Astrocyte of the cerebellum (primary cell): ENCODE data around the gene MAIP1.

ENCODE experiments used
- DNase-seq: peaks from one replicate; pipeline ENCODE4 v3.0.0-alpha.2; 2011; ENCODE audit warnings: low read depth
- H3K4me3 ChIP-seq: 2 replicates; pipeline ENCODE4 v1.5.1; 2011; ENCODE audit warnings: mild to moderate bottlenecking, low read depth, low read length, moderate library complexity
- in situ Hi-C: cut with HindIII; loops from 2 replicates; pipeline ENCODE4 v1.10.0; 2017; ENCODE audit warnings: low sequenced_read_pairs
- TF ChIP-seq, protein P1 (sequence below): IDR thresholded peaks from 2 replicates; pipeline ENCODE4 v1.5.1; 2012; ENCODE audit warnings: low read length, low read depth, moderate library complexity, mild to moderate bottlenecking; ENCODE audit errors: missing control alignments

MAIP1 gene

DNA sequence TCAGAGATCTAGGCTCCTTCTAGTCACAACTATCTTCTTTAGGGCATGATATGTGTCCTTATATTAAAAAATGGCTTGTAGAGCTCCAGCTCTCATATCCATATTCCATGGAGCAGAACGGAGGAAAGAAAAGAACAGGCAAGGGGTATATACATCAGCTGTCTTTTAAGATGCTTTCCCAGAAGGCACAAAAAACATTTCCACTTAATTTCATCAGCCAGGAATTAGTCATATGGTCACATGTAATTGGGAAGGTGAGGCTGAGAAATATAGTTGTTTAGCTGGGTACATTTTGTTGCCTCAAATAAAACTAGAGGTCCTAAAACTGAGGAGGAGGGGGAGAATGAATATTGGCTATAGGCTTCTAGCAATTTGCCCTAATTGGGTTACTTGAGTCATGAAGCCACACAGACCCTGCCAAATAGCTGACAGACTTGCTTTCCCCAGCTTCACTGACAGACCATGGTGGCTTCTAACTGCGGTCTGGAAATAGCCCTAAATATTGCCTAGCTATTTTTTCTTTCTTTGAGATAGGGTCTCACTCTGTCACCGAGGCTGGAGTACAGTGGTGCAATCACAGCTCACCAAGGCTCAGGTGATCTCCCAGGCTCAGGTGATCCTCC lies 20.0 kb downstream of the MAIP1 start:
- no peak overlapping the region for H3K4me3 ChIP-seq
- in situ Hi-C loops: loop anchor here (25.0 kb wide), 1 partner anchor 312 kb away; no protein-coding TSS in a partner anchor
- TF ChIP-seq, protein P1, sequence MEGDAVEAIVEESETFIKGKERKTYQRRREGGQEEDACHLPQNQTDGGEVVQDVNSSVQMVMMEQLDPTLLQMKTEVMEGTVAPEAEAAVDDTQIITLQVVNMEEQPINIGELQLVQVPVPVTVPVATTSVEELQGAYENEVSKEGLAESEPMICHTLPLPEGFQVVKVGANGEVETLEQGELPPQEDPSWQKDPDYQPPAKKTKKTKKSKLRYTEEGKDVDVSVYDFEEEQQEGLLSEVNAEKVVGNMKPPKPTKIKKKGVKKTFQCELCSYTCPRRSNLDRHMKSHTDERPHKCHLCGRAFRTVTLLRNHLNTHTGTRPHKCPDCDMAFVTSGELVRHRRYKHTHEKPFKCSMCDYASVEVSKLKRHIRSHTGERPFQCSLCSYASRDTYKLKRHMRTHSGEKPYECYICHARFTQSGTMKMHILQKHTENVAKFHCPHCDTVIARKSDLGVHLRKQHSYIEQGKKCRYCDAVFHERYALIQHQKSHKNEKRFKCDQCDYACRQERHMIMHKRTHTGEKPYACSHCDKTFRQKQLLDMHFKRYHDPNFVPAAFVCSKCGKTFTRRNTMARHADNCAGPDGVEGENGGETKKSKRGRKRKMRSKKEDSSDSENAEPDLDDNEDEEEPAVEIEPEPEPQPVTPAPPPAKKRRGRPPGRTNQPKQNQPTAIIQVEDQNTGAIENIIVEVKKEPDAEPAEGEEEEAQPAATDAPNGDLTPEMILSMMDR: no peak
- no peak for DNase-seq

DNA sequence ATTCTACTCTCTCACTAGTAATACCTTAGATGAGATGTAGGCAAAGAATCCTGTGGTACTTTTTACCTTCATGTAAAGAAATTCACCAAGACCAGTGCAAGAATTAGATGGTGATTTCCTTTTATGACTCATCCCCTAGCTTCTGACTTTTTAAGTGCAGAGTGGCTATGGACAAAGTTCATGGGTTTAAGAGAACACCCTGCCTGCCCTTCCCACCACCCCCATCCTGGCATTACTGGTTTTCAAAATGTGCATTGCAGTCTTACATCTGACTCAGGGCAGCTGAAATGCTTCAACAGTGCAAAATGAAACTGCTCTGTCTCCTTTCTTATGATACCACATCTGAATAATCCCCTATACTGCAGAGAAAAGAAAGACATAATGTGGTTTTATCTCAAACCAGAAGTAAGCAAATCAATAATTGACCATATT lies 22.6 kb downstream of the MAIP1 start:
- no peak for DNase-seq
- TF ChIP-seq, protein P1: no peak
- H3K4me3 ChIP-seq: no peak overlapping the region
- in situ Hi-C loops: loop anchor here (25.0 kb wide), 1 partner anchor 309 kb away; no protein-coding TSS in a partner anchor

DNA sequence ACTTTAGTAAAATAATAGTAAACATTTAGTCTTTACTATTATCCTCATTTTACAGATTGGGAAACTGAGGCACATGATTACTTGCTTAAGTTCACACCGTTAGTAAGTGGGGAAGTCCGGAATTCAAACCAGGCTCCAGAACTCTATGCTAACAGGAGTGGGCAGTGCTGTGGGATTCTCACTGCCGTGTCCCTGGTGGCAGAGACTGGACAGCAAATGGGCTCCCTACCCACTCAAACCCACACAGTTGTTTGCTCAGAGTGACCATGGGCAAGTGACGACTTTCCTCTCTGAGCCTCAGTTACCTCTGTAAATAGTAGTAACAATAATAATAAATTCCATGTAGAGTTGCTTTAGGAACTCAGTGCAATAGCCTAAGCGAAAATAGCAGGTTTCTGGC lies 24.0 kb downstream of the MAIP1 start:
- DNase-seq: no peak
- in situ Hi-C loops: loop anchor here (25.0 kb wide), 1 partner anchor 308 kb away; no protein-coding TSS in a partner anchor
- H3K4me3 ChIP-seq: no peak overlapping the region
- TF ChIP-seq, protein P1: no peak

DNA sequence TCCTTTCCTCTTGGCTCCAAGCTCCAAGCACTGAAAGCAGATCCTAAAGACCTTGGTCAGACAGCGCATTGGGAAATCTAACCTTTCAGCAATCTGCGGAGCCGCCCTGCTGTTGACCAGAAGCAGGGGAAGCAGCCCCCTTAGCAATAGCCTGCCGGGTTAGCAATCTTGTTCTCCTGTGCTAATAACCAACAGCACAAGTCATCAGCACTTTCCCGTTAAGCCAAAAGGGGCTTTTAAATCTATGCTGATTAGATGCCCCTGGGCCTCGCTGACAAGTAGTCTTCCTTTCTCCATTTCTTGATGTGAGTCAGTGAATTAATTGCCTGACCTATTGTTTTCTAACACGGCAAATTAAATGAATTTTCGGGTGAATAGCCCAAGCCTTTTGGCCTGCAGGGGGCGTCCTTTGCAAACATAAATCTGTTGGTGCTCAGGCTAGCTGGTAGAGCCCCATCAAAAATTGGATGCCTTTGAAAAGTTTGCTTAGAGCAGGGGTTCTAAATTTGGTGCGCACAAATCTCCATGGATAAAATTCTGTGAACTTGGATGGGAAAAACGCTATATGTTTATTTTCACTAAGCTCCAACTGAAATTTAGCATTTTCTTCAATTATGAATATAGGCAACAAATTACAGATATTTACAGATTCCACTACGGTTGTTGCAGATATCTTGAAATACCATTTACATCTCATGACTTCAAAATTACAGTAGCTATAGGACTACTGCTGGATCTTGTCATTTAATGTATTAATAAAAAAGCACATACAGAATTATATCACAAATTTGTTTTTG lies 24.6 kb downstream of the MAIP1 start:
- TF ChIP-seq, protein P1: peak; percentile 77
- DNase-seq: peak; percentile 74
- H3K4me3 ChIP-seq: peak overlapping the region; percentile 4
- in situ Hi-C loops: loop anchor here (25.0 kb wide), 1 partner anchor 307 kb away; no protein-coding TSS in a partner anchor

DNA sequence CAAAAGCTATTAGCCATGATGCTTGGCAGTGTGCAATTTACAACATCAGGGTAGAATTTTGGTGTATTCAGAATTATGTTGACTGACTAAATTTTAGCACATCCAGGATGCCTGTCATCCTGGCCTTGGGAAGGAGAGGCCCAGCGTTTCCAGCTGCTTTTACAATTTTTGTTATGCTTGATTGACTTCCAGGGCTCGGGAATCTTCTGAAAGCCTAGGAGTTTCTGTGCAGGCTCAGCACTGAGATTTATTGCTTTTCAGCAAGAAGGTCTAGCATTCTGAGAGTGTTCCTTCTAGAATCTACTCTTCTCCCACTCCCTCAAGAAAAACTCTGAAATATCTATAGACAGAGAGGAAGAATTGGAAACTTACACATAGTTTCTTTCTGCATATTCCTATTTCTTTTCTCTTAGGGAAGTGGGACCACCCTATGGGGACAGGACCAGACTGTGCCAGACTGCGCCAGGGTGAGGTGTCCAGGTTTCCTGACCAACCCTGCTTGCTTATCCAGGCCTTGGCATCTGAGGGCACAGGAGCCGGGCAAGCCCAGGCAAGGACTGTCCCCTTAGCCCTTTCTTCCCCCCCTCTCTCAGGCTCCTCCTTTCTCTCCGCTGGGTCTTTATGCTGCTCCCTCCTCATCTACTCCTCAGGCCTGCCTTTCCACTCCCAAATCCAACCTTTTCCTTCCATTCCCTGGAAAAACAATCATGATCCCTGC lies 26.9 kb downstream of the MAIP1 start:
- H3K4me3 ChIP-seq: no peak overlapping the region
- TF ChIP-seq, protein P1: no peak
- DNase-seq: no peak
- in situ Hi-C loops: loop anchor here (25.0 kb wide), 1 partner anchor 305 kb away; no protein-coding TSS in a partner anchor

DNA sequence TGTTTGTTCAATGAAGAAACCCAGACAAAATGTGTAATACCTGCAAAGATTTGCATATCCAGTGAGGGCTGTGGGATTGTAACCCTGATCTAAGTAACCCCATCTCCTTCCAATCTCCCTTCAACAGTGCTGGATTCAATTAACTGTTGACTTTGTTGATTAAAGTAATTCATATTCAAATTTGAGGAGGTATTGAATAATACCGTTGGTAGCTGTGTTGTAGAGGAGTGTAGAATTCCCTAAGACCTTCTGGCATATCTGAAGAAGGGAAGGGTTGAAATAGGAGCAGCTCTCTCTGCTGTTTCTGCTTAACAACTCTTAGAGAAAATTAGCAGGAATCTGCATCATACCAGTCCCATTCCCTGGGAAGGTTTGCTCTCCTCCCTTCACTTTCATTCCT lies 28.2 kb downstream of the MAIP1 start:
- TF ChIP-seq, protein P1: no peak
- in situ Hi-C loops: loop anchor here (25.0 kb wide), 1 partner anchor 304 kb away; no protein-coding TSS in a partner anchor

More for the DNA sequence above, 28.2 kb downstream of the MAIP1 start:
- no peak for DNase-seq
- H3K4me3 ChIP-seq: no peak overlapping the region
